Adrenal gland (tissue), 5 donors: ENCODE results near the gene PCCB.

Source experiments
- POLR2A ChIP-seq, 2 donors: fragments of 450-650 bp; IDR thresholded peaks; one replicate each; pipeline ENCODE4 v1.6.1; 2017; ENCODE audit warnings: antibody characterized with exemption in 2 of 2, mild to moderate bottlenecking in 2 of 2, moderate library complexity in 1 of 2
- TF ChIP-seq, protein P1 (sequence below), 6 experiments: fragments of 450-650 bp in 4 of 6; fragments of 200-600 bp in 2 of 6; sonication (generic) in 1 of 6; IDR thresholded peaks; 1 replicate in 5 of 6; 2 replicates in 1 of 6; pipeline versions ENCODE4 v1.5.1 to v1.8.0; 2016 to 2021; ENCODE audit warnings: antibody characterized with exemption in 6 of 6, mild to moderate bottlenecking in 2 of 6, moderate library complexity in 1 of 6
- donor health status: DM: no; HTN: no; CAD: no.

DNA sequence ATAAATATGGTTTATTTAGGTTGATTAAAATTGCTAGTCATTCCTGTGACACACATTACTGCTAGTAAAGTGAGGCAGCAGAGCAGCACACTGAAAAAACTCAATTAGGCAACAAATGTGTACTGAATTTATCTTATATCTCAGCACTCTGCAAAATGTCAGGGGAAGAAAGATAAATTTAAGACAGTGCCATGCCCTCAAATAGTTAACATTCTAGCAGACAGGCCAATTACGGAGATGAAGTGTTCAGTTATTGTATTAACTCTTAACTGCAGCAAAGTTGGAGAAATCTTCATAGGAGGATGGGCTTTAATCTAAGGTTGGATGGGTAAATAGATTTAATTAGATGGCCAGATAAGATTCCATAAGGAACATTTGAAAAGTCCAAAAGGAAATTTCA lies 127.9 kb downstream of the PCCB start:
- TF ChIP-seq, protein P1, sequence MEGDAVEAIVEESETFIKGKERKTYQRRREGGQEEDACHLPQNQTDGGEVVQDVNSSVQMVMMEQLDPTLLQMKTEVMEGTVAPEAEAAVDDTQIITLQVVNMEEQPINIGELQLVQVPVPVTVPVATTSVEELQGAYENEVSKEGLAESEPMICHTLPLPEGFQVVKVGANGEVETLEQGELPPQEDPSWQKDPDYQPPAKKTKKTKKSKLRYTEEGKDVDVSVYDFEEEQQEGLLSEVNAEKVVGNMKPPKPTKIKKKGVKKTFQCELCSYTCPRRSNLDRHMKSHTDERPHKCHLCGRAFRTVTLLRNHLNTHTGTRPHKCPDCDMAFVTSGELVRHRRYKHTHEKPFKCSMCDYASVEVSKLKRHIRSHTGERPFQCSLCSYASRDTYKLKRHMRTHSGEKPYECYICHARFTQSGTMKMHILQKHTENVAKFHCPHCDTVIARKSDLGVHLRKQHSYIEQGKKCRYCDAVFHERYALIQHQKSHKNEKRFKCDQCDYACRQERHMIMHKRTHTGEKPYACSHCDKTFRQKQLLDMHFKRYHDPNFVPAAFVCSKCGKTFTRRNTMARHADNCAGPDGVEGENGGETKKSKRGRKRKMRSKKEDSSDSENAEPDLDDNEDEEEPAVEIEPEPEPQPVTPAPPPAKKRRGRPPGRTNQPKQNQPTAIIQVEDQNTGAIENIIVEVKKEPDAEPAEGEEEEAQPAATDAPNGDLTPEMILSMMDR (IDR thresholded peaks at IDR 0.05) = no peak
- TF ChIP-seq POLR2A (IDR thresholded peaks at IDR 0.05) = no peak
